ENCODE data around the gene CCDC171.
"Not testable (repeated sequence)": the region's sequence is repeated elsewhere in the genome, so short reads cannot be mapped to it uniquely, and the experiment has no call there.

GRCh38 chr9:15527035-15527434, 25.8 kb upstream of the CCDC171 start:
- TF ChIP-seq REST (tag by site-specific recombination; IDR thresholded peaks at IDR 0.05); ZNF639 (tag by site-specific recombination; IDR thresholded peaks at IDR 0.05); ZNF561 (tag by site-specific recombination; IDR thresholded peaks at IDR 0.05; ENCODE audit: borderline replicate concordance); CTCF (tag by site-specific recombination; IDR thresholded peaks at IDR 0.05); ZBTB26 (tag by site-specific recombination; optimal IDR thresholded peaks at IDR 0.05); REPIN1 (tag by site-specific recombination; IDR thresholded peaks at IDR 0.05; ENCODE audit: low read depth); ZNF239 (tag by site-specific recombination; IDR thresholded peaks at IDR 0.05); ZNF768 (tag by site-specific recombination; IDR thresholded peaks at IDR 0.05); ATF2 (tag by site-specific recombination; IDR thresholded peaks at IDR 0.05; ENCODE audit: low read depth); ZNF112 (tag by site-specific recombination; IDR thresholded peaks at IDR 0.05); ZBTB11 (tag by site-specific recombination; conservative IDR thresholded peaks at IDR 0.05; ENCODE audit: low read depth): not testable (repeated sequence)

Data from HEK293 (cell line).